ENCODE measurements around the gene STPG1. TPM values are rescaled to one million over a fixed set of nuclear protein-coding genes. Genes with fewer than 3 reads are reported as not detected.

The STPG1 gene
- total RNA-seq, 2 donors from 2014 or later, result 2.0 to 3.6 TPM

- Histone ChIP-seq H3K27ac (no peak overlapping the region), H3K9me3 (no peaks in the 10 kb centered on the region), H3K36me3 (no peaks in the 10 kb centered on the region), H3K4me3 (no peak overlapping the region), H3K27me3 (no peaks in the 10 kb centered on the region), H3K4me1 (peaks cover 0 to 10% of the 10 kb centered on the region in 2 donors)
- no peak for DNase-seq (ENCODE audit: low spot score)
- no peak for TF ChIP-seq CTCF (IDR thresholded peaks at IDR 0.05)
These were observed 65.4 kb downstream of the STPG1 start for GRCh38 chr1:24348196-24348595.

- Histone ChIP-seq H3K9me3 (no peaks in the 10 kb centered on the region), H3K27ac (no peak overlapping the region), H3K4me3 (no peak overlapping the region), H3K27me3 (no peaks in the 10 kb centered on the region), H3K4me1 (peaks cover 0 to 10% of the 10 kb centered on the region in 2 donors), H3K36me3 (no peaks in the 10 kb centered on the region)
- TF ChIP-seq CTCF (IDR thresholded peaks at IDR 0.05), result no peak
- DNase-seq (ENCODE audit: low spot score), result no peak
These were observed 66.2 kb downstream of the STPG1 start for GRCh38 chr1:24347159-24347934.

GRCh38 chr1:24345334-24345733 is 68.2 kb downstream of the STPG1 start:
- Histone ChIP-seq H3K27me3 (no peaks in the 10 kb centered on the region), H3K4me1 (no peaks in the 10 kb centered on the region), H3K27ac (no peak overlapping the region), H3K9me3 (no peaks in the 10 kb centered on the region), H3K36me3 (no peaks in the 10 kb centered on the region), H3K4me3 (no peak overlapping the region)
- DNase-seq (ENCODE audit: low spot score), result no peak
- TF ChIP-seq CTCF (IDR thresholded peaks at IDR 0.05), result no peak

- no peaks in the 10 kb centered on the region for H3K9me3 ChIP-seq
- TF ChIP-seq CTCF (IDR thresholded peaks at IDR 0.05), result no peak
- H3K36me3 ChIP-seq, result no peaks in the 10 kb centered on the region
- H3K4me3 ChIP-seq, result no peak overlapping the region
- H3K27ac ChIP-seq, result no peak overlapping the region
- no peaks in the 10 kb centered on the region for H3K27me3 ChIP-seq
- no peak for DNase-seq (ENCODE audit: low spot score)
- H3K4me1 ChIP-seq, result no peaks in the 10 kb centered on the region
These were observed 69.4 kb downstream of the STPG1 start for GRCh38 chr1:24344090-24344742.

GRCh38 chr1:24343412-24344089 is 70.0 kb downstream of the STPG1 start:
- TF ChIP-seq CTCF (IDR thresholded peaks at IDR 0.05), result no peak
- Histone ChIP-seq H3K27me3 (no peaks in the 10 kb centered on the region), H3K9me3 (no peaks in the 10 kb centered on the region), H3K4me1 (no peaks in the 10 kb centered on the region), H3K4me3 (no peak overlapping the region), H3K27ac (no peak overlapping the region), H3K36me3 (no peaks in the 10 kb centered on the region)
- DNase-seq (ENCODE audit: low spot score), result no peak

Measured in right atrium auricular region (tissue), 2 donors.